Panc1 (cell line): ENCODE measurements around the gene TIAM2. TPM values are rescaled to one million over a fixed set of nuclear protein-coding genes. Genes with fewer than 3 reads are reported as not detected.

Experiments used
- ATAC-seq: fragments of 200-7000 bp; cut with Tn5 transposase; 2 replicates; pipeline ENCODE4 v1.9.1; 2020; ENCODE audit warnings: mild to moderate bottlenecking, moderate library complexity
- BruUV-seq: library from RNA; stranded (reverse); fragments of 400-500 nt; replicated peaks from 2 replicates; lab custom pipeline; 2021; lab: Mats Ljungman, UMichigan
- CTCF ChIA-PET: fragments of 300-600 bp; sonication (Branson Sonifier 250); formaldehyde crosslinking; loops from one replicate; lab custom pipeline; 2022; ENCODE audit warnings: antibody characterized with exemption; lab: Charles Lee
- POLR2A ChIA-PET: fragments of 300-600 bp; sonication (Branson Sonifier 250); formaldehyde crosslinking; loops from one replicate; lab custom pipeline; 2022; ENCODE audit warnings: antibody characterized with exemption; lab: Charles Lee
- DNase-seq: peaks from one replicate; pipeline ENCODE4 v3.0.0-alpha.2; 2010; ENCODE audit warnings: low read depth, low spot score
- H3K27ac ChIP-seq: 2 replicates; pipeline ENCODE4 v1.5.1; 2011; ENCODE audit warnings: mild to moderate bottlenecking, low read length, inconsistent platforms
- H3K27me3 ChIP-seq: fragments of 200-500 bp; sonication (Bioruptor generic); 2 replicates; pipeline ENCODE4 v1.6.0; 2014; ENCODE audit warnings: low read length, inconsistent platforms; ENCODE audit not compliant: control insufficient read depth, insufficient read depth
- H3K36me3 ChIP-seq: fragments of 200-500 bp; sonication (Bioruptor generic); 2 replicates; pipeline ENCODE4 v1.5.1; 2014; ENCODE audit warnings: inconsistent platforms, mild to moderate bottlenecking, low read length, moderate library complexity; ENCODE audit not compliant: control insufficient read depth, insufficient read depth
- H3K4me1 ChIP-seq: 2 replicates; pipeline ENCODE4 v1.5.1; 2011; ENCODE audit warnings: inconsistent platforms, mild to moderate bottlenecking, low read length, moderate library complexity; ENCODE audit not compliant: control insufficient read depth, insufficient read depth
- H3K4me3 ChIP-seq, 2 experiments: 2 replicates each; pipeline ENCODE4 v1.5.1; 2011 to 2012; ENCODE audit warnings: low read depth in 2 of 2, low read length in 2 of 2, mild to moderate bottlenecking in 2 of 2, inconsistent platforms in 1 of 2, moderate library complexity in 1 of 2
- H3K9me3 ChIP-seq: fragments of 200-500 bp; sonication (Bioruptor generic); 2 replicates; pipeline ENCODE4 v1.5.1; 2014; ENCODE audit warnings: low read depth, mild to moderate bottlenecking, inconsistent platforms, low read length, moderate library complexity; ENCODE audit not compliant: control insufficient read depth, insufficient read depth
- POLR2AphosphoS5 ChIP-seq: IDR thresholded peaks from 2 replicates; pipeline ENCODE4 v1.6.1; 2012; ENCODE audit warnings: mild to moderate bottlenecking, low read depth, low read length, moderate library complexity
- SIN3A ChIP-seq: IDR thresholded peaks from 2 replicates; pipeline ENCODE4 v1.6.1; 2012; ENCODE audit warnings: low read depth, mild to moderate bottlenecking, low read length, moderate library complexity, borderline replicate concordance; ENCODE audit not compliant: insufficient read depth
- TCF7L2 ChIP-seq: IDR thresholded peaks from 2 replicates; pipeline ENCODE4 v1.6.1; 2011; ENCODE audit warnings: mild to moderate bottlenecking, low read depth, low read length, inconsistent platforms
- in situ Hi-C: cut with HindIII; loops from 2 replicates; pipeline ENCODE4 v1.10.0; 2016; ENCODE audit warnings: low sequenced_read_pairs, low pct_unique_long_range_greater_than_20kb
- intact Hi-C: fragments of 100-400 bp; cut with micrococcal nuclease; formaldehyde crosslinking; loops from one replicate; pipeline ENCODE4 v1.10.0; 2022; ENCODE audit not compliant: unreplicated experiment
- total RNA-seq: library from RNA; stranded (reverse); gene quantifications from one replicate; pipeline ENCODE4 v1.2.1, GENCODE V29; 2021; ENCODE audit not compliant: unreplicated experiment
- TF ChIP-seq, protein P1 (sequence below): fragments of 450-650 bp; IDR thresholded peaks from 2 replicates; pipeline ENCODE4 v1.5.1; 2017; ENCODE audit warnings: mild to moderate bottlenecking
- TF ChIP-seq, protein P2 (sequence below), 2 experiments: IDR thresholded peaks; 2 replicates each; pipeline ENCODE4 v1.6.1; 2011 to 2012; ENCODE audit warnings: low read depth in 2 of 2, control low read depth in 1 of 2, low read length in 1 of 2, mild to moderate bottlenecking in 1 of 2, moderate library complexity in 1 of 2; ENCODE audit not compliant: insufficient read depth in 1 of 2

The TIAM2 gene
- total RNA-seq, 1 experiment from 2014 or later, result 14.9 TPM

DNA sequence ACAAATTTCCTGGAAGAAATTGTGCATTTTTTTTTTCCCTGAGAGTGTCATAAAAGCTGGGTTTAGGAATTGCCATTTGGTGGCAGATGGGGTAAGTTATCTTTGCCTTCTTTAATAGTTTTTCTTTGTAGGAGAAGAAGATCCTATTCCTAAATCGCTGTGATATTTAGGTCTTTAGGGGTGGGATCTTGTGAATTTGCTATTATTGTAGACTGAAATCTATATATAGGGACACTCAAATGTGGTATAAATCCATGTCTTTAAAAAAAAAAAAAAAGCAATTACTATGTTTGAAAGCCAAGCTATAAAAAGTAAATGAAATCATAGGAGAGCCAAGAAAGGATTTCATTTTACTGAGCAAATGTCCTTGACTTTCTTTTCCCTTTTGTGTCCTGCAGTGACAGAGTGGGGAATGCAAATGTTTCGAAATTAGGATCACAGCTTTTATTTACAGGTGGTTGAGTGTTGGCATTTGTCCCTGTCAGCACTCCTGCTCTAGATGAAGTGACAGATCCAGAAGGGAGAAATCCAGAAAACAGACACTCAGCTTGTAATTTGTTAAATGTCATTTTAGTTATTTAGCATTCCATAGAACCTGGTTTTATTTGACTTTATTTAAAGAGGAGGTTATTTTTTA lies 29.4 kb downstream of the TIAM2 start:
- no peak for DNase-seq
- peaks cover 23% of the 10 kb centered on the region for H3K4me1 ChIP-seq
- H3K27ac ChIP-seq, result no peak overlapping the region
- POLR2A ChIA-PET, result interaction anchor here (0.6 kb wide), 1 partner anchor 20 kb away, joined by 3 read pairs; no protein-coding TSS in a partner anchor
- no peaks in the 10 kb centered on the region for H3K9me3 ChIP-seq
- intact Hi-C loops (no loop called here), in situ Hi-C loops (no loop called here)
- H3K27me3 ChIP-seq, result no peaks in the 10 kb centered on the region
- ATAC-seq, result no peak
- TSS peak; percentile 35 for BruUV-seq
- CTCF ChIA-PET, result no interaction called here
- no peaks in the 10 kb centered on the region for H3K36me3 ChIP-seq
- TF ChIP-seq, protein P1, sequence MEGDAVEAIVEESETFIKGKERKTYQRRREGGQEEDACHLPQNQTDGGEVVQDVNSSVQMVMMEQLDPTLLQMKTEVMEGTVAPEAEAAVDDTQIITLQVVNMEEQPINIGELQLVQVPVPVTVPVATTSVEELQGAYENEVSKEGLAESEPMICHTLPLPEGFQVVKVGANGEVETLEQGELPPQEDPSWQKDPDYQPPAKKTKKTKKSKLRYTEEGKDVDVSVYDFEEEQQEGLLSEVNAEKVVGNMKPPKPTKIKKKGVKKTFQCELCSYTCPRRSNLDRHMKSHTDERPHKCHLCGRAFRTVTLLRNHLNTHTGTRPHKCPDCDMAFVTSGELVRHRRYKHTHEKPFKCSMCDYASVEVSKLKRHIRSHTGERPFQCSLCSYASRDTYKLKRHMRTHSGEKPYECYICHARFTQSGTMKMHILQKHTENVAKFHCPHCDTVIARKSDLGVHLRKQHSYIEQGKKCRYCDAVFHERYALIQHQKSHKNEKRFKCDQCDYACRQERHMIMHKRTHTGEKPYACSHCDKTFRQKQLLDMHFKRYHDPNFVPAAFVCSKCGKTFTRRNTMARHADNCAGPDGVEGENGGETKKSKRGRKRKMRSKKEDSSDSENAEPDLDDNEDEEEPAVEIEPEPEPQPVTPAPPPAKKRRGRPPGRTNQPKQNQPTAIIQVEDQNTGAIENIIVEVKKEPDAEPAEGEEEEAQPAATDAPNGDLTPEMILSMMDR, result no peak
- no peak for TF ChIP-seq TCF7L2
- no peak overlapping the region for H3K4me3 ChIP-seq

DNA sequence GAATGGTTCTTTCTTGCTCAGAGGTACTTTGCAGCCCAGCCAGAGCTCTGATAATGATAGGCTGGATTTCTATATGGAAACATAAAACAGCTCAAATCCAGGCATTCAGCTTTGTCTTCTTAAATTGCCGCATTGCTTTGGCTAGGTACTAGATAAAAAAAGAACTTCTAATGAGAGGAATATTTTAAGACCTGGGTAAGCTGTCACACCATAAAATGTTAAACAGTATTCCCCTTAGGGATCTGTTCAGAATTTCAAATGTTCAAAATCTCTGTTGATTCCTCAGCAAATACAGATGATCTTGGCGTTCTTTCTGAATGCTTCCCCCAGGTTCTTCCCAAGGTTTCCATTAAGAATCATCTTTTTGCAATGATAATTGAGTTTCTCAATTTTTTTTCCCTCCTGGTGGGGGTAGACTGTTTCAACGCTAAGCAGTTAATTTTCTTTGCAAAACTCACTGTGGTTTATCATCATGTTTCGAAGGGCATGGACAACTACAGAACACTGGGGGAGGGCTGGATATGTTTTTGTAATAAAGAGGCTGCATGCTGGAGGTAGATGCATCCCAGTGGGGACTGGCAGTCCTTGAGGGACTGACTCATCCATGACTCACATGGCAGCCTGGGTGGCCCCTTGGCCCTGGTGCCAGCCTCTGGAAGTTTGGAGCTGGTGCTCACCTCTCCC lies 31.0 kb downstream of the TIAM2 start:
- ChIA-PET POLR2A (no interaction called here), CTCF (no interaction called here)
- H3K27ac ChIP-seq, result peak overlapping the region; percentile 82
- H3K36me3 ChIP-seq, result no peaks in the 10 kb centered on the region
- H3K4me1 ChIP-seq, result peaks cover 23% of the 10 kb centered on the region
- in situ Hi-C loops (no loop called here), intact Hi-C loops (no loop called here)
- BruUV-seq, result no TSS peak
- DNase-seq (peak; percentile 73), ATAC-seq (peak; percentile 100)
- TF ChIP-seq POLR2AphosphoS5, result peak; percentile 26; the same call in 1 of the 2 replicates
- no peak for TF ChIP-seq TCF7L2
- TF ChIP-seq, protein P2, sequence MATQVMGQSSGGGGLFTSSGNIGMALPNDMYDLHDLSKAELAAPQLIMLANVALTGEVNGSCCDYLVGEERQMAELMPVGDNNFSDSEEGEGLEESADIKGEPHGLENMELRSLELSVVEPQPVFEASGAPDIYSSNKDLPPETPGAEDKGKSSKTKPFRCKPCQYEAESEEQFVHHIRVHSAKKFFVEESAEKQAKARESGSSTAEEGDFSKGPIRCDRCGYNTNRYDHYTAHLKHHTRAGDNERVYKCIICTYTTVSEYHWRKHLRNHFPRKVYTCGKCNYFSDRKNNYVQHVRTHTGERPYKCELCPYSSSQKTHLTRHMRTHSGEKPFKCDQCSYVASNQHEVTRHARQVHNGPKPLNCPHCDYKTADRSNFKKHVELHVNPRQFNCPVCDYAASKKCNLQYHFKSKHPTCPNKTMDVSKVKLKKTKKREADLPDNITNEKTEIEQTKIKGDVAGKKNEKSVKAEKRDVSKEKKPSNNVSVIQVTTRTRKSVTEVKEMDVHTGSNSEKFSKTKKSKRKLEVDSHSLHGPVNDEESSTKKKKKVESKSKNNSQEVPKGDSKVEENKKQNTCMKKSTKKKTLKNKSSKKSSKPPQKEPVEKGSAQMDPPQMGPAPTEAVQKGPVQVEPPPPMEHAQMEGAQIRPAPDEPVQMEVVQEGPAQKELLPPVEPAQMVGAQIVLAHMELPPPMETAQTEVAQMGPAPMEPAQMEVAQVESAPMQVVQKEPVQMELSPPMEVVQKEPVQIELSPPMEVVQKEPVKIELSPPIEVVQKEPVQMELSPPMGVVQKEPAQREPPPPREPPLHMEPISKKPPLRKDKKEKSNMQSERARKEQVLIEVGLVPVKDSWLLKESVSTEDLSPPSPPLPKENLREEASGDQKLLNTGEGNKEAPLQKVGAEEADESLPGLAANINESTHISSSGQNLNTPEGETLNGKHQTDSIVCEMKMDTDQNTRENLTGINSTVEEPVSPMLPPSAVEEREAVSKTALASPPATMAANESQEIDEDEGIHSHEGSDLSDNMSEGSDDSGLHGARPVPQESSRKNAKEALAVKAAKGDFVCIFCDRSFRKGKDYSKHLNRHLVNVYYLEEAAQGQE (IDR thresholded peaks at IDR 0.05; ENCODE audit: insufficient read depth in 1 of 2, low read depth in 2 of 2, low read length in 1 of 2), result no peak
- H3K4me3 ChIP-seq, result peak overlapping the region in 1 of 2 experiments; percentile 2; a peak in 2 of 4 replicates
- H3K9me3 ChIP-seq, result no peaks in the 10 kb centered on the region
- no peaks in the 10 kb centered on the region for H3K27me3 ChIP-seq

DNA sequence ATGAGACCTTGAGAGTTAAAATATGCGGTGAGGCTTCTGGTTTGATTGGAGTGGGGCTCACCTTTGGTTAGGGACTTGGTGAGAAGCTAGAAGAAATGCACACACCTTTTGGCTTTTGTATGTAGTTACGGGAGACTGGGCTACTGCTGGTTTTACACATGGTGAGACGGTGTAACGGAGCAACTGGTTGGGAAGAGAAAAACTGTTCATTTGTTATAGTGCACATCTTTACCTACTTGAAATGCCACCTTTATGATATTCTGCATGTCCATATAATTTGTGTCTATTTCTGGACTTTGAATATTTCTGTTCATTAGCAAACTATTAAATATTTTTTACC lies 31.6 kb downstream of the TIAM2 start:
- DNase-seq (no peak), ATAC-seq (no peak)
- Histone ChIP-seq H3K27me3 (no peaks in the 10 kb centered on the region), H3K27ac (peak overlapping the region; percentile 82), H3K4me1 (peaks cover 21% of the 10 kb centered on the region), H3K36me3 (no peaks in the 10 kb centered on the region), H3K9me3 (no peaks in the 10 kb centered on the region), H3K4me3 (peak overlapping the region in 1 of 2 experiments; percentile 2; a peak in 2 of 4 replicates)
- intact Hi-C loops (no loop called here), in situ Hi-C loops (no loop called here)
- BruUV-seq, result no TSS peak
- CTCF ChIA-PET, result no interaction called here
- POLR2A ChIA-PET, result no interaction called here
- TF ChIP-seq, protein P2 (IDR thresholded peaks at IDR 0.05; ENCODE audit: insufficient read depth in 1 of 2, low read depth in 2 of 2, low read length in 1 of 2), result no peak
- TF ChIP-seq POLR2AphosphoS5 (no peak), SIN3A (no peak)
